ENCODE data around the gene LOXHD1.

DNA sequence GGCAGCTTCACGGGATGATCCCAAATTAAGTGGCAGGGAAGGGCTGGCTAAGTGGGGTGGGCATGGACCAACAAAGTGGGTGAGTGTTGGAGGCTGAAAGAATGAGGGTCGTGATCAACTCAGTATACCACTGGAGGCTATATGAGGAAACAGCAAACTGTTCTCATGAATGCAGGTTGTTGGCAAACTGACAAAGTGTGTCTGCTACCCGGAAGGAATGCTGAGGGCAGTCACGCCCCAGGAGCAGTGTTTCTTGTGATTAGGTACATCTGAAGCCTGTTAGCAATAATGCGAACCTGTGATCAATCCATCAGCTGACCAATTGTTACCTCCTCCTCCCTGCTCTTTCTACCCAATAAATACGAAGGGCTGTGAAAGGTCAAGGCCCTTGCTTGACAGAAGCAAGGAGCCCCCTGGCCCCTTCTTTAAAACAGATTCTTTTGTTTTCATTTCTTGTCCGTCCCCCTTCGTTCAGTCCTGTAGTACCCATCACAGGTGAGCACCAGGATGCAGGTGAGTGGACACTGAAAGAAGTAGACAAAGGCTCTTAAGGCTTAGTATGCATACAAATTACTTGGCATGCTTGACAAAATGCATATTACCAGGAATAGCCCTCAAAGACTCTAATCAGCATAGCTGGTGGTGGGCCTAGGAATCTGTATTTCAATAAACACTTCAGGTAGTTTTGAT lies 67.9 kb downstream of the LOXHD1 start:
- TF ChIP-seq, protein P1, sequence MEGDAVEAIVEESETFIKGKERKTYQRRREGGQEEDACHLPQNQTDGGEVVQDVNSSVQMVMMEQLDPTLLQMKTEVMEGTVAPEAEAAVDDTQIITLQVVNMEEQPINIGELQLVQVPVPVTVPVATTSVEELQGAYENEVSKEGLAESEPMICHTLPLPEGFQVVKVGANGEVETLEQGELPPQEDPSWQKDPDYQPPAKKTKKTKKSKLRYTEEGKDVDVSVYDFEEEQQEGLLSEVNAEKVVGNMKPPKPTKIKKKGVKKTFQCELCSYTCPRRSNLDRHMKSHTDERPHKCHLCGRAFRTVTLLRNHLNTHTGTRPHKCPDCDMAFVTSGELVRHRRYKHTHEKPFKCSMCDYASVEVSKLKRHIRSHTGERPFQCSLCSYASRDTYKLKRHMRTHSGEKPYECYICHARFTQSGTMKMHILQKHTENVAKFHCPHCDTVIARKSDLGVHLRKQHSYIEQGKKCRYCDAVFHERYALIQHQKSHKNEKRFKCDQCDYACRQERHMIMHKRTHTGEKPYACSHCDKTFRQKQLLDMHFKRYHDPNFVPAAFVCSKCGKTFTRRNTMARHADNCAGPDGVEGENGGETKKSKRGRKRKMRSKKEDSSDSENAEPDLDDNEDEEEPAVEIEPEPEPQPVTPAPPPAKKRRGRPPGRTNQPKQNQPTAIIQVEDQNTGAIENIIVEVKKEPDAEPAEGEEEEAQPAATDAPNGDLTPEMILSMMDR (IDR thresholded peaks at IDR 0.05), result no peak
- TF ChIP-seq EZH2 (IDR thresholded peaks at IDR 0.05; ENCODE audit: borderline replicate concordance, insufficient read depth, low read depth, low read length, poor library complexity, severe bottlenecking), result no peak

Data from B cell (primary cell).